IPS-15b (cell line): Measurements from ENCODE around the gene ZNF653.
"Not testable (repeated sequence)": the region's sequence is repeated elsewhere in the genome, so short reads cannot be mapped to it uniquely, and the experiment has no call there.

Experiments used
- H3K27me3 ChIP-seq: one replicate; pipeline ENCODE4 v1.6.1; 2013; ENCODE audit warnings: low read length; ENCODE audit not compliant: control insufficient read depth, insufficient read depth
- H3K36me3 ChIP-seq: one replicate; pipeline ENCODE4 v1.6.1; 2013; ENCODE audit warnings: low read length; ENCODE audit not compliant: control insufficient read depth, insufficient read depth
- H3K4me1 ChIP-seq: one replicate; pipeline ENCODE4 v1.6.1; 2013; ENCODE audit warnings: mild to moderate bottlenecking, low read length; ENCODE audit not compliant: control insufficient read depth, insufficient read depth
- H3K4me3 ChIP-seq: one replicate; pipeline ENCODE4 v1.5.1; 2013; ENCODE audit warnings: low read depth, low read length
- H3K9ac ChIP-seq: one replicate; pipeline ENCODE4 v1.6.1; 2013; ENCODE audit warnings: low read depth, mild to moderate bottlenecking, low read length
- H3K9me3 ChIP-seq: one replicate; pipeline ENCODE4 v1.6.1; 2013; ENCODE audit warnings: mild to moderate bottlenecking, low read length; ENCODE audit not compliant: control insufficient read depth, insufficient read depth

ZNF653 gene

GRCh38 chr19:11458236-11458900 lies 47.3 kb downstream of the ZNF653 start:
- Histone ChIP-seq H3K4me3 (no peak overlapping the region), H3K36me3 (no peaks in the 10 kb centered on the region), H3K4me1 (peaks cover 5% of the 10 kb centered on the region), H3K9me3 (no peaks in the 10 kb centered on the region), H3K9ac (no peak overlapping the region), H3K27me3 (no peaks in the 10 kb centered on the region)

- H3K27me3 ChIP-seq, result no peaks in the 10 kb centered on the region
- no peaks in the 10 kb centered on the region for H3K36me3 ChIP-seq
- peaks cover 5% of the 10 kb centered on the region for H3K4me1 ChIP-seq
- H3K9me3 ChIP-seq, result no peaks in the 10 kb centered on the region
- H3K4me3 ChIP-seq, result no peak overlapping the region
- no peak overlapping the region for H3K9ac ChIP-seq
Measured at GRCh38 chr19:11457831-11458230, 47.8 kb downstream of the ZNF653 start.

GRCh38 chr19:11457115-11457514 lies 48.5 kb downstream of the ZNF653 start:
- Histone ChIP-seq H3K4me1 (peaks cover 5% of the 10 kb centered on the region), H3K9ac (no peak overlapping the region), H3K36me3 (no peaks in the 10 kb centered on the region), H3K4me3 (no peak overlapping the region), H3K9me3 (no peaks in the 10 kb centered on the region), H3K27me3 (no peaks in the 10 kb centered on the region)

GRCh38 chr19:11456659-11457058 lies 49.0 kb downstream of the ZNF653 start:
- H3K4me1 ChIP-seq, result peaks cover 5% of the 10 kb centered on the region
- no peak overlapping the region for H3K9ac ChIP-seq
- no peaks in the 10 kb centered on the region for H3K9me3 ChIP-seq
- no peaks in the 10 kb centered on the region for H3K27me3 ChIP-seq
- no peaks in the 10 kb centered on the region for H3K36me3 ChIP-seq
- H3K4me3 ChIP-seq, result no peak overlapping the region

- not testable (repeated sequence) for H3K36me3 ChIP-seq, H3K27me3 ChIP-seq, H3K9ac ChIP-seq, H3K4me3 ChIP-seq, H3K4me1 ChIP-seq, H3K9me3 ChIP-seq
Measured at GRCh38 chr19:11455233-11455554, 50.4 kb downstream of the ZNF653 start.

GRCh38 chr19:11453468-11454341 lies 51.9 kb downstream of the ZNF653 start:
- H3K9ac ChIP-seq, result no peak overlapping the region
- H3K4me1 ChIP-seq, result peaks cover 5% of the 10 kb centered on the region
- no peaks in the 10 kb centered on the region for H3K9me3 ChIP-seq
- peaks cover 16% of the 10 kb centered on the region for H3K36me3 ChIP-seq
- H3K4me3 ChIP-seq, result no peak overlapping the region
- no peaks in the 10 kb centered on the region for H3K27me3 ChIP-seq

- H3K27me3 ChIP-seq, result no peaks in the 10 kb centered on the region
- peaks cover 25% of the 10 kb centered on the region for H3K36me3 ChIP-seq
- H3K4me1 ChIP-seq, result peaks cover 5% of the 10 kb centered on the region
- no peak overlapping the region for H3K9ac ChIP-seq
- H3K4me3 ChIP-seq, result no peak overlapping the region
- no peaks in the 10 kb centered on the region for H3K9me3 ChIP-seq
Measured at GRCh38 chr19:11452620-11453310, 52.9 kb downstream of the ZNF653 start.

- H3K27me3 ChIP-seq, result no peaks in the 10 kb centered on the region
- no peaks in the 10 kb centered on the region for H3K9me3 ChIP-seq
- peaks cover 33% of the 10 kb centered on the region for H3K36me3 ChIP-seq
- no peak overlapping the region for H3K4me3 ChIP-seq
- H3K4me1 ChIP-seq, result no peaks in the 10 kb centered on the region
- no peak overlapping the region for H3K9ac ChIP-seq
Measured at GRCh38 chr19:11451871-11452619, 53.6 kb downstream of the ZNF653 start.

- Histone ChIP-seq H3K4me3 (no peak overlapping the region), H3K27me3 (no peaks in the 10 kb centered on the region), H3K9me3 (no peaks in the 10 kb centered on the region), H3K9ac (no peak overlapping the region), H3K36me3 (peaks cover 38% of the 10 kb centered on the region), H3K4me1 (no peaks in the 10 kb centered on the region)
Measured at GRCh38 chr19:11451327-11451870, 54.2 kb downstream of the ZNF653 start.

GRCh38 chr19:11450570-11451326 lies 54.9 kb downstream of the ZNF653 start:
- Histone ChIP-seq H3K27me3 (no peaks in the 10 kb centered on the region), H3K9ac (no peak overlapping the region)

More at GRCh38 chr19:11450570-11451326, 54.9 kb downstream of the ZNF653 start:
- Histone ChIP-seq H3K9me3 (no peaks in the 10 kb centered on the region), H3K4me3 (no peak overlapping the region), H3K36me3 (peaks cover 42% of the 10 kb centered on the region), H3K4me1 (no peaks in the 10 kb centered on the region)
